HG02763 (cell line): ENCODE data around the gene TRIM2.
A peak's percentile ranks its signal among the peaks of the same experiment; 100 is the strongest.

Experiments
- ATAC-seq: cut with Tn5 transposase; IDR thresholded peaks from one replicate; pipeline ENCODE4 v1.9.1; 2021; ENCODE audit warnings: mild to moderate bottlenecking, moderate library complexity; ENCODE audit not compliant: unreplicated experiment

The TRIM2 gene

DNA sequence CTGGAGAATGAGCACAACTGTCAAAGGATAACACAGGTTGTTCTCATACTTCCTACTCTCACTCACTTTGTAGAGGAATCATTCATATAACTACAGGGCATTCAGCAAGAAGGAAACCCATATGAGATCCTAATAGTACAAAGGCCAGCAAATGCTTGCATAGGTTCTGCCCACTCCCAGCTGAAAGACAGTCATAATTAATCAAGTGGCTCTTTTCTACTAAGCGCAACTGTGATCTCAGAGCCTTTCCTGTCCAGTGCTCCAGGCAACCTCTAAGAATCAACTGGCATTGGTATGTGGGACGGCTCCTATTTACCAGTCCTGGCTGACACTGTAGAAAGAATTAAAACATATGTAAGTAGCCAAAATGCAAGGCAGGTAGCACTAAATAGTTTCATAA is 121.3 kb downstream of the TRIM2 start:
- no peak for ATAC-seq

DNA sequence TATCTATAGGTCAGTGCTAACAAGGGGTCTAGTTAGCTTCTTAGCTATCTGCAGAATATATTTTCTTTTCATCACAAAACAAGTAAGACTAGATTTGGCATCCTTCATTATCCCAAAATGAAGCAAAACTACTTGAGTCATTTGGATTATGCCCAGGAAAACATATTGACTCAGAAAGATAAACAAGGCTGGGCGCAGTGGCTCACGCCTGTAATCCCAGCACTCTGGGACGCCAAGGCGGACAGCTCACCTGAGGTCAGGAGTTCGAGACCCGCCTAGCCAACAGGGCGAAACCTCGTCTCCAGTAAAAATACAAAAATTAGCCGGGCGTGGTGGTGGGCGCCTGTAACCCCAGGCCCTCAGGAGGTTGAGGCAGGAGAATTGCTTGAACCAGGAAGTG is 122.3 kb downstream of the TRIM2 start:
- ATAC-seq = no peak

DNA sequence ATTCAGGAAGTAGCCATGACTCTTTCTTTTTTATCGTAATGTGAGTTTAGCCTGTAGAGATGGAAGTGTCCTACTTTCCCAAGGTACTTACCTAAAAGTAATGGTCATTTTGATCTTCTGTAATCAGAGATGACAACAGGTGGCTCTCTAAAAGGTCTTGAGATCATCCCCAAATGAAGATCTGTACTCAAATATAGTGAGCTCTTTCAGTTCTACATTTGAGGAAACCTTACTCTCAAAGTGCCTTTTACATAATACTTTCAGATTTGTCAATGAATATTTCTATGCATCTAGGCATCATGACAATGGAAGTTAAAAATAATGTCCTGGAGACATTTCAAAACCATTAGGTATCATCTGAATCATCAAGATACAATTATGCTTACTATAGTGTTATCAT is 123.0 kb downstream of the TRIM2 start:
- no peak for ATAC-seq

DNA sequence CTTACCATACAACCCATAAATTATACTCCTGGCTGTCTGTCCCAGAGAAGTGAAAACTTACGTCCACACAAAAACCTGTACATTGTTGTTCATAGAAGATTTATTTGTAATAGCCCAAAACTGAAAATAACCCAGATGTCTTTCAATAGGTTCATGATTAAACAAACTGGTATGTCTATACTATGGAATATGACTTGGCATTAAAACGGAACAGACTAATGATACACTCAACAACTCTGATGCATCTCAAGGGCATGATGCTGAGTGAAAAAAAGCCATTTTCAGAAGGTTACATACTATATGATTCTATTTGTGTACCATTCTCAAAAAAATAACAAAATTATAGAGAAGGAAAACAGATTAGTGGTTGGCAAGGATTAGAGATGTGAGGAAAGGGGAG is 128.7 kb downstream of the TRIM2 start:
- ATAC-seq = no peak

DNA sequence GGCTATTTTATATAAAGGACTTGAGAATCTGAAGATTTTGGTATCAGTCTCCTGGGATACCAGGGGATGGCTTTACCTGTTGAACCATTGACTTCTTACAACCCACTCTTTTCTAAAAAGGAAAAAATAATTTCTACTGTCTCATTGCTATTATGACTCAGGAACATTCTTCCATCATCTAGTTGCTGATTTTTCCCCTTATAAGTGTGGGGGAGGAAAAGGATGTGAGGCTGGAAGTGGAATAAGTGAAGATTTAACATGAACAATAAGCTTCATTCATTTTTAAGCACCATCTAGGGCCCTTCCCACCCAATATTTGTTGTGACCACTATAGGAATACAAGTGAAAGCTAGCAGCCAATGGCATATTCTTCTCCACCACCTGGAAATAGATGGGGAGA is 129.6 kb downstream of the TRIM2 start:
- ATAC-seq = no peak

DNA sequence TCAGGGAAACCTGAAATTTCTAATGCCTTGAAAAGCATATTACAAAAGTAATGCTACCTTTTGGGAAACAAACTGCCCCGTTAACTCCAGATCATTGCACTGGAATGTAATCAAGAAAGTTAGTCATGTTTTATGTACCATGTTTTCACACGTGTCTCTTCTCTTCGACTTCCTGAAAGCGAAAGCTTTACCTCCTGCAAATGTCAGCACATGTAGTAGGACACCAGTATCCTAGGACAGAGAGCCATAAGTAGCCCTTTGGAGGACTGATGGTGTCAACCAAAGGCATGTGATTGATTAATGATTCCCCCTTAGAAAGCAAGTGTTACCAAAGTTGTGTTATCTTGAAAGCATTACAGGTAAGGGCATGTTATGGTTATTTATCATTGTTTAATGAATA is 131.4 kb downstream of the TRIM2 start:
- ATAC-seq = no peak

DNA sequence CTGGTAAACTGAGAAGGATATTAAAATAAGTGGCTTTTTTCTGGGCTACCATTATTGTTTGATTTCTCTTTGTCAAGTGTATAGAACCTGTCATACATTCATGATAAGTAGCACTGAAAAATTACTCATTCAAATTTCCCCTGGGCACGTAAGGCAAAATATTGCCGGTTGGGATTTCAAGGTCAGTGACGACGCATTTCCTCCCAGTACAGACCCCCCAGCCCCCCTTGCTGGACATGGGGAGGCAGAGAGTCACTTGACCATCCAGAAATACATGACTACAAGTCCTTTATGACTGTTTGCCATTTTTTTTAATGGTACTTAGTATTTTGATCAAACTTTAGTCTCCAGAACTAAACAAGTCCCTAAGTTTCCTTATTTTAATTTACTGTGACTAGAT is 133.4 kb downstream of the TRIM2 start:
- no peak for ATAC-seq

DNA sequence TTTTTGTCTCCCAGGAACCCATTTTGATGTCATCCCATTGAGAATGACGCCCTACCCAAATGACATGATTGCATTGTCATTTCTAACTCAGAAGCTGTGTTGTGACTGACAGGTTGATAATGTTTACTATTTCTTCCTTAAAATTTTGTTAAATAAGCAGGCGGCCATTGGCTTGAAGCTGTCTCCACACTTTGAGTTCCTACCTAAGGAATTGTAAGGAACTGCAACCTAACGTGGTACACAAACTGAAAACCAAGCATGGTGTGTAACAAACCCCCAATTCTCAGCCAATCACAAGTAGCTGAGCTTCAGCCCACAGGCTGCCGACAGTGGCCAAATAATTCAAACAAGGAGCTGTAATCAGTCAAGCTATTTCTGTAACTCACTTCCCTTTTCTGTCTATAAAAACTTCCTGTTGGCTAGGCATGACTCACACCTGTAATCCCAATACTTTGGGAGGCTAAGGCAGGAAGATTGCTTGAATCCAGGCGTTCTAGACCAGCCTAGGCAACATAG is 137.4 kb downstream of the TRIM2 start:
- no peak for ATAC-seq

DNA sequence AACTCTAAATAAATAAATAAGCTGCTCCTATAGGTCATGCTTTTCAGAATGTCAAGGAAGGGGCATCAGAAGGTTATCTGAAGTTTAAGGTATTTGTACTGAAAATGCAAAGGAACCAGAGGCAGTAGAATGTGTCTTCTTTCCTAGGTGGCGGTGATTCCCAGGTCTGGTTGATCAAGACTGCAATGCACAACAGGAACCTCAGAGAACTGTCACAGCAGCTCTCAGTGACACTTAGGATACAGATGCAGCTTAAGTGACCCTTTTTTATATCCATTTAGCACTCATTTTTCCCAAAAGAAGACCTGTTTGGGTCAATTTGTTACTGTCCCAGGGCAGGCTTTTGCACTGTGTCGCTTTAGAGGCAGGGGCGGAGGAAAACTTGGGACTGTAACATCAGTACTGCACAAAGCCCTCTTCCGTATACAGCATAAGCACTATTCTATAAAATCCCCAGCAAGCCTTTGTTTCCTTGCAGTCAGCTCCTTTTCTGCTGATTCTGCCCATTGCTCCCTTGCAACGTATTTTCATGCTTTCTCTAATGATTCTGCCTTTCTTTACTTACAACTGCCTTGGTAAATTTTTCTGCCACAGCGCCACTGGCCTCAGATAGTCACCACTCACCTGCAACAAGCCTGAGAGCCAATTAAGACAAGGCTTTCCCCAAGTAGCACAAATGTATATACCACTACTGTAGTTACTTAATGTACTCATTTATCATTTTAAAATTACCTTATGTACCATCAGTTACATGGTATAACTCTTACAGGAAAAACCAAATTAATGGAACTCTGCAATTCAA is 138.7 kb downstream of the TRIM2 start:
- ATAC-seq = no peak

DNA sequence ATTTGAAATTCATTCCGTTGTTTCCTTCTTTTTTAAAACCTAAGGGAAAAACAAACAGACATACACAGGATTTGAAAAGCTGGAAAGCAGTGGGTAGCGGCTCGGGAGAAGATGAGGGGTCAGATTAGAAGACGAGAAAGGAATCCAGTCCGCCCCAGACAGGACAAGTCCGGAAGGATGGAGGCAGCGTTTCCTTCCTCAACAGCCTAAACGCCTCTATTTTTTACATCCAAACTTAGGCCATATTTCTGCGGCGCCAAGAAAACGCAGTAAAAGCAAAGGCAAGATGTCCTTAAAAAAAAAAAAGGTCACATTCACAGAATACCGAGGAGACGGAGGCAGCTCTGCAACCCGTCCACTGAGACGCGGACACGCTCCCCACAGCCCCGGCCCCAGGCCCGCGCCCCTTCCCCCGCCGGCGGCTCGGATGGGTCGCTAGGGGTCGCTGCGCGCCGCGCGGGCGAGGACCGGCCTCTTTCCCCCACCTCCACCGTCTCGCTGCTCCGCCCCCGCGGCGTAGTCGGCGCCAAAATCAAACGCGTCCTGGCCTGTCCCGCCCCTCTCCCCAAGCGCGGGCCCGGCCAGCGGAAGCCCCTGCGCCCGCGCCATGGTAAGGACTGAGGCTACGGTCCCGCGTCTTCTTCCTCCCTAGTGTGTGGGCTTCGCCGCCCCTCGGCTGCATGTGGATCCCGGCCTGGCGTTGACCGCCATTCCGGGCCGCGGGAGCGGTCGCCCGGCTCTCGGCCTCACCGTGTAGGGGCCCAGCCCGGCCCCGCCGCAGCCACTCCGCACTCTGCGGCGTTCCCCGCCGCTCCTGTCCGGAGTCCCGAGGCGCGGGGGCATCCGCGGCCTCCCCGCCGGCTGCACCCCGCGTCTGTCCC is 140.1 kb downstream of the TRIM2 start, which contains the start of gene MND1:
TSS of gene MND1 (plus strand) at position 558 of the 881 bp plus-strand sequence. CDS start at position 608, 50 bp downstream.
- peak; percentile 77 for ATAC-seq

DNA sequence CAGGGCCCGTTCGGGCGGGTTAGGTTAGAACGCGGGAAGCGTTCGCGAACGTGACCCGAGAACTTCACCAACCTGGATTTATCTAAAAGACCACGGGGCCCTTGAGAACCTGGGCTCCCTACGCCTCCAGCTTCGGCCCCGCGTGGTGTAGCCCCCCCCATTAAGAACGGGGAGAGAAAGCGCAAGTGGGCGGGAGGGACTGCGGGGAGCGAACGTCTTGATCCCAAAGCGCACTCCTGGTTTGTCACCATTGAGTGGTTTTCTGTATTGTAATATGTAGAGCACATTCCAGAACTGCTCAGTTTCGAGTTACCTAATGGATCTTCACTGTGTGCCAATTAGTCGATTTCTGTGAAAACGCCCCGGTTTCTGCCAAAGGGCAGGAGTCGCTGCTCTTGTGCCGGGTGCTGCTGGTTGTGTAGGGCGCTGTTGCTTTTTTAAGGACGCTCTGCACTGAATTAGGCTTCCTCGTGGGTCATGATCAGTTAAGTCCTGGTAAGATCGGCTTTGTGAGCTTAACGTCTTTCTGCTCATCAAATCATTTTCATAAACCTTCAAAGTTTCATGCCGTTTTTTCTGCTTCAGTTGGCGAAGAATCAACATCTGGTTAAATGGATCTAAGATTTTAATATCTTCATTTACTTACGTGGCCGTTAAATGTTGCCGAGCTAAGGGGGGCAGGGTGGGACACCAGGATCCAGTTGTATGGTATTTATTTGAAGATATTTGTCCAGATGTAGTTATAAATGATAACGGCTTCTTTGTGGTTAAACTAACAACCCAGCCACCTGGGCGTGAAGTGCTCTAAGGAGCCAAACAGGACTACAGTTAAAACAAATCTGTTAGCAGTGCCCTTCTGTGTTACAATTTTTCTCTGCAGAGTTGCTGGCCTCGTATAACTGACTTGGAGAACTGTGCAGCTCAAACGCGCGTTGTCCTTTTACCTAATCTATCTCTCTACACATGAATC is 141.1 kb downstream of the TRIM2 start:
- peak; percentile 17 for ATAC-seq

DNA sequence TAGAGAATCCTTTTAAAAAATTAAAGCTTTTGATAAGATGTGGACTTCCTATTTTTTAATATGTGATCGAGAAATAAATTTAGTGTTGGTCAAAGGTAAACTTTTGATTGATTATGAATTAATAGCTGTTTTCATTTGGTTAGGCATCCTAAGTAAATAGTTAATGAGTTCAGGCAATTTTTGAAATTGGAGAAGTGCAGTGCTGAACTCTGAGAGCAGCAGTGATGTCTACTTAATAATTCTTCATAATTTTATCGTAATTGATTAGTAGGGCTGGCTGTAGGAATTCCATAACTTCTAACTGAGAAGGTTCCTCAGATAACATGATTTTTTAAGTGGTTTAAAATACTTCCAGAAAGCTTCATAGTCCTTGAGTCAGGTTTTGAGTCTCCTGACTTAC is 141.8 kb downstream of the TRIM2 start:
- no peak for ATAC-seq

DNA sequence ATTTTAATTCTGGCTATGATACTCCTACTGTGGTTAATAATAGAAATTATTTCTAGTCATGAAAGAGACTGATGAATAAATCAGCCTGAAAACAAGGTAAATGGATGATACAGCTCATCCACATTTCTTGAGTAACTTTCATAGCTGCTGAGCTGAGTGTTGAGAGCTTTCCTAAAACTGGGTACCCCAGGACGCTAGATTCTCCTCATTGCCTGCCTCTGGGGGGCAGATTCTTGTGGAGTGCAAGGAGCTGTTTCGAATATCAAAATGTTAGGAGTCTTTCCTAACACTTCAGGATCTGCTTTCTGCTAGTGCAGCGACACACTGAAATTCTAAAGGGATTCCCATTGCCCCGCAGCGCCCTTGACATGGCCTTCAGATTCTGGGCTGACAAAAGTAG is 142.3 kb downstream of the TRIM2 start:
- ATAC-seq = no peak

DNA sequence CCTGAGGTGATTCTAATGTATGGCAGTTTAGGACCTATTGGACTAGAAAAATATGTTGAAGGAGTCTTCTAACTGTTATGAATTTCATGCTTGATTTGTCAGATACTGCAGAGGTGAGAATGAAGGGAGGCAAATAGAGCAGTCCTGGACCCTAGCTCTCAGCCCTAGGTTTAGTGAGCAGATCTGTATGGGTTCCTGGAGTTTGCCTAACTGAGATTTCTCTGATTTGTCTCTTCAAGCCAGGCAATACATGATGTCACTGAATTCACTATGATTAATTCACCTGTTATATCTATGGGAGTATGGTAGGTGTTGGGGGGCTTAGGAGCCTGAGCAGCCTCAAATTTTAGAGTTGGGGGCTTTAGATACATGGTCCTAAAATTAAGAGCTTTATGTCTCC is 142.9 kb downstream of the TRIM2 start:
- no peak for ATAC-seq

DNA sequence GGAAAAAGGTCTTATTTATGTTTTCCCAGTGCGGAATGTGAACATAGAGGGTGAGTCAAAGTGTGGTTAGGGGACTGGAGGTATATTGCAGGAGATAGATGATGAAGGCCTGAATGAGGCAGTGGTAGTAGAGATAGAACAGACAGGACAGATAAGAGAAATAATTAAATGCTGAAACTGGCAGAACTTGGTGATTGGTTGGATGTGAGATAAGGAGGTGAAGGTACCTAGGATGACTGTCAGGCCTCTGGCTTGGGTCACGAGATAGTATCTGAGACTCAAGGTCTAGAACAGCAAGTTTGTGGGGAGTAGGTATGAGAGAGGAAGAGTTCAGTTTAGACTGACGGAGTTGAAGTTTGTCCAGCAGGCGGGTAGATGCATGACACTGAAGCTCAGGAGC is 143.8 kb downstream of the TRIM2 start:
- ATAC-seq = no peak

DNA sequence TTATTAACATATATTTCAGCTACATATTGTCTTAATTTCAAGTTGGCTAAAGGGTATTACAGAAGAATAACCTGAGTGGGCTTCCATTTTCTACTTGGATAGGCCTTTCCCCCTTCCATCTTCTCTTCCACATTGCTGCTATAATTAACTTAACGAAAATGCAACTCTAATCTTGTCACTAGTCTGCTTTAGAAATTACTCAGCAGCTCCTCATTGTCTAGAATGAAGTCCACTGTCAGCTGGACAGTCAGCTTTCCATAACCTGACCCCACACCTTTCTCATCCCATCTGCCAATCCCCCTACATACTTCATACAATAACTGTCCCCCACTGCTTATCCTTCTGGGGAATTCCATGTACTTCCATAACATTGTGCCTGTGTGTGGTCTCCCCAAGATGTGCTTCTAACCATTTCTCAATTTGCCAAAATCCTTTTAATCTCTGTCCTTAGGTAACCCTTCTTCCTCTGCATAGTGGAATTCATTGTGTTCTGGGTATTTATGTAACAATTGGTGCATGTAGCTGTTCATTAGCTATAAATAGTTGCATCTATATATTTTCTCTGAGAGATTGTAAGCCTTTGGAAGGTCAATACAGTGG is 145.1 kb downstream of the TRIM2 start:
- no peak for ATAC-seq

DNA sequence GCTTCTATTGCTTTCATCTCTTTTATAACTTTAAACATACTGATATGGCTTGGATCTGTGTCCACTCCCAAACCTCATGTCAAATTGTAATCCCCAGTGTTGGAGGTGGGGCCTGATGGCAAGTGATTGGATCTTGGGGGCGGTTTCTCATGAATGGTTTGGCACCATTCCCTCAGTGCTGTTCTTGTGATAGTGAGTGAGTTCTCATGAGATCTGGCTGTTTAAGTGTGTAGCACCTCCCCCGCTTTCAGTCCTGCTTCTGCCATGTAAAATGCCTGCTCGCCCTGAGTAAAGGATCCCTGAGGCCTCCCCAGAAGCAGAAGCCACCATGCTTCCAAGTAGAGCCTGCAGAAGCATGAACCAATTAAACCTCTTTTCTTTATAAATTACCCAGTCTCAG is 157.9 kb downstream of the TRIM2 start:
- no peak for ATAC-seq

DNA sequence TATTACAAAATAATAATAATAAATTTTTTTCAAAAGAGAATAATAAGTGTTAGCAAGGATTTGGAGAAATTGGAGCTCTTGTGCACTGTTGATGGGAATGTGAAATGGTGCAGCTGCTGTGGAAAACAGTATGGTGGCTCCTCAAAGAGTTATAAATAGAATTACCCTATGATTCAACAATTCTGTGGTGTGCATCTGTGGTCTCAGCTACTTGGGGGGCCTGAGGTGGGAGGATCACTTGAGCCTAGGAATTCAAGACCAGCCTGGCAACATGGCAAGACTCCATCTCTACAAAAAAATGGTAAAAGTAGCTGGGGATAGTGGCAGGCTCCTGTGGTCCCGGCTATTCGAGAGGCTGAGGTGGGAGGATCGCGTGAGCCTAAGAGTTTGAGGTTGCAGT is 159.8 kb downstream of the TRIM2 start:
- no peak for ATAC-seq

DNA sequence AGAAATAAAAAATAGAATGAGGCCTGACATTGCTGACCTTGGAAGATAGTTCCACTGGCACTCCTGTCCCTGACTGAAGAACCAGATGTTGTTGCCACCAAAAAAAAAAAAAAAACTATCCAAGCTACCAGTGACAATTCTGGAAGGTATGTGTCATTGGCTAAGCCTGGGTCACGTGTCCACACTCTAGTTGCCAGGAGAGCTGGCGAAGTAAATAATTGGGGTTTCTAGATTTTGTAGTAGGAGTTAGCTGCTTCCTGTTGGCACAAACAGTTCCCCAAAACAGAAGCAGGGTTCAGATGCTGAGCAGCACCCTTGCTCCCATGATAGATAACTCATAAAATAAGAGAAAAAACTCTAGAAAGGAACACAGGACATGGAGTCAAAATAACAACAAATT is 160.8 kb downstream of the TRIM2 start:
- no peak for ATAC-seq

DNA sequence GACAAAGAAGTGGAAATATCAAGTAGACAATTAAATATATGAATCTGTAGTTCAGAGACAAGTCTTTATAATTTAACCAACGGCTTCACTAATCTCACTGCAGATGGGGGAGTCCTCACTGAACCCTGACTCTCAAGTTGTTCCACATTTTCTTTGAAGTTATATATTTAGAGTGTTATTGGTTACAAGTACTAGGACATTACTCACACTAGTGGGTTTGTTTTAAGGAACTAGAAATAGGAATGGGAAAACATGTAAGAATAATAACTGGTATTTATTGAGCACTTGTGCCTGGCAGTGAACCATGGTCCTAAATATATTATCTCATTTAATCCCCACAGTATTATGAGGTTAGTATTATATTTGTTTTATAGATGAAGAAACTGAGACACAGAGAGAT is 162.2 kb downstream of the TRIM2 start:
- ATAC-seq = no peak
